Adipose tissue (tissue), 3 donors: ENCODE data around the gene PDCD6IP. TPM values are rescaled to one million over a fixed set of nuclear protein-coding genes. Genes with fewer than 3 reads are reported as not detected.

Experiments
- H3K27ac ChIP-seq: one replicate; pipeline ENCODE4 v1.5.1; 2013; ENCODE audit warnings: low read depth, low read length
- WGBS, 3 donors: extraction: QIAGEN DNeasy Blood & Tissue Kit; methylation state at CpG; one replicate each; pipeline ENCODE4 v1.1.7; 2013; 5-methylcytosine and 5-hydroxymethylcytosine counted together
- polyA plus RNA-seq, 3 donors: library from polyadenylated mRNA; stranded (reverse); fragments of 200-250 nt; gene quantifications; one replicate each; pipeline ENCODE4 v1.2.3, GENCODE V29; 2013
- donor health status: healthy with polysubstance abuse.
- donor health status: Bipolar disorder and iron deficiency.
- donor health status: healthy.

The PDCD6IP gene
- polyA plus RNA-seq, 3 donors: 31.1 to 70.2 (median 34.1) TPM

DNA sequence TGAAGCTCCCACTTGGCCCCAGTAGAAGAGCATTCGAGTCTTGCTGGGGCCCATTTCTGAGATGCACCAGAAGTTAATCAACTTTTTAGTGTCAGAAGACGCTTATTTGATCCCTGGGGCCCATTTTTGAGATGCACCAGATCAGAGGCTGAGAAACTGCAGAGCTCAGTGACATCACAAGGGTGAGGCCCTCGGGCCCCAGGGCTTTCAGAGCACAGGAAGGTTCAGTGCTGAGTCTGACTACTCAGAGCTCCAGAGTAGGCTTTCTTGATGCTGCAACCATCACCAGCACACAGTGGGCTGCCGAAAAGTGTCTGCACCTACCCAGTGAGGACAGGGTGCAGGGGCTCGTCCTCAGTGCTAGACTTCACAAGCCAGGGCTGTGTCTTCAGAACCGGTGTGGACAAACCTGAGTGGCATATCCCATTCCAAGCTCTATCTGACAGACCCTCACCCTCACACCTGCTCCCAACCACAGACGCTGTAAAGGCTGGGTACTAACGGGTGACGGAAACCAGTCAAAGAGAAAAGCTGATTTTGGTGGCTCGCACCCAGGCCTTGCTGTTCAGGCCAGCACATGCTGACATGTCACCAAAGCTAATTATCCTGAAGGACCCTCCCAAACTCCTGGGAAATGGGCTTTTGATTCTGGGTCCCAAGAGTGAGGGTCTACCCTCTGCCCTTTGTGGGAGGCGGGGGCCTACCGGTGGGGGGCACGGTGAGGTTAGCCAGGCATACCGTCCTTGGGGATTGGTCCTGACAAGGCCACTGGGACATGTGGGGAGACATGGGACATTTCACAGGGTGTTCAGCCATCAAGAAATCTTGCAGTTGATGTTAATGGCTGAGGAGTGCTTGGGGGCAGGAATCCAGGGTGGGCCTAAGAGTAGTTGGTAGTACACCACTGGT lies 83.0 kb downstream of the PDCD6IP start:
- no peak overlapping the region for H3K27ac ChIP-seq
- 76 to 87% (median 84%) methylated on average over 14 of the region's 14 CpGs for WGBS, 3 donors

DNA sequence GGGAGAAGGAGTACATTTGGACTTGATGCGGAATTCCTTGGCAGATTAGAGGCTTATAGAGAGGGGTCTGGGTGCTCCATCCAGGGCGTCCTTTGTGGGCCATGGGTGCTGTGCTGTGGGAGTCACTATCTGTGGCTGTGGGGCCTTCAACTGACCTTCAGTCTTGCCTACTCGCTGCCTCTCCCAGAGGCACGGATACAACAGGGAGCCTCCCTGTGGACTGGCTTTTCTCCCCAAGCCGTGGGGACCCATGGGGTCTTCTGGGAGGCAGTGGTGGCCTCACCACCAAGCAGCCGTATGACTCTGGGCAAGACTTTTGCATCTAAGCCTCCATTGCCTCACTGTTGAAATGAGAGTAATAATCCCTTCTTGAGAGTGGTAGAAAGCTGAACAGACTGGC lies 83.9 kb downstream of the PDCD6IP start:
- no peak overlapping the region for H3K27ac ChIP-seq
- 71 to 89% (median 85%) methylated on average over 6 of the region's 6 CpGs for WGBS, 3 donors

DNA sequence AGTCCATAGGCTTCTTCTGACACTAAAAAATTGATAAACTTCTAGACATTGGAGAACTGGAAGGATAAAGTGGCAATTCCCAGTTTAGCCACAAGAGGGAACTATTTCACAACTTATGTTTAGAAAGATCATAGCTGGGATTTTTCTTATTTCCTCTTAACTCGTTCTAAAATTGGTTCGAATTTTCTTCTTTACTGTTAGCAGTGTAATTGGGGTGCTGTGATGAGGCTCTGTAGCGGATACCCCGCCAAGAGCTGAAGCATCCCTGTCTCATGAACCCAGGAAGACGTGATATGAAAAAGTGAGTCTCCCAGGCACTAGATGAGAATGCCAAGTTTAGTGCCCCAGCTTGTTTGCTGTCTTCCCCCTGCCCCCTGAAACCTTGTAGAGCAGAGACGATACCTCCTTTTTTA lies 85.1 kb downstream of the PDCD6IP start:
- H3K27ac ChIP-seq: no peak overlapping the region
- 6 to 15% (median 9%) methylated on average over 6 of the region's 6 CpGs for WGBS, 3 donors

GRCh38 chr3:33883951-33884561 lies 85.6 kb downstream of the PDCD6IP start:
- no peak overlapping the region for H3K27ac ChIP-seq
- 40 to 50% (median 45%) methylated on average over 12 of the region's 12 CpGs for WGBS, 3 donors

DNA sequence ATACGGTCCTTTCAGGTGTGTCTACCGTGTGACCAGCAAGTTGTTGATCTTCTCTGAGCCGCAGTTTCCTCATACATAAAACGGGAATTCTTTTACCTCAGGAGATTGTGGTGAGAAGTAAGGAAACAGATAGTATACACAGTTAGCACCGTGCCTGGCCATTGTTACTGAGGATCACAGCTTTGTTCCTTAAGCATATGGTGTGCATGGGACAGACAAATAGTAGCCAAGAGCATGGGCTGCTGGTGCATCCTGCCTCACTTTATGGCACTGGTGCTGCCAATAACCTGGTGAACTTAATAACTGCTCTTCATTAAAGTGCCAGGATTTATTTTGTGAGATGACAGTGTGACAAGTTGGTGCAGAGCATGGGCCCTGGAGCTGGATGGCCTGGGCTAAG lies 86.3 kb downstream of the PDCD6IP start:
- WGBS, 3 donors: 41 to 59% (median 58%) methylated on average over 5 of the region's 5 CpGs
- no peak overlapping the region for H3K27ac ChIP-seq

- 80 to 89% (median 83%) methylated on average over 6 of the region's 6 CpGs for WGBS, 3 donors
- H3K27ac ChIP-seq: no peak overlapping the region
Measured at GRCh38 chr3:33885496-33885895, 87.1 kb downstream of the PDCD6IP start.

GRCh38 chr3:33886015-33886414 lies 87.6 kb downstream of the PDCD6IP start:
- 82 to 97% (median 96%) methylated on average over 2 of the region's 2 CpGs for WGBS, 3 donors
- no peak overlapping the region for H3K27ac ChIP-seq

DNA sequence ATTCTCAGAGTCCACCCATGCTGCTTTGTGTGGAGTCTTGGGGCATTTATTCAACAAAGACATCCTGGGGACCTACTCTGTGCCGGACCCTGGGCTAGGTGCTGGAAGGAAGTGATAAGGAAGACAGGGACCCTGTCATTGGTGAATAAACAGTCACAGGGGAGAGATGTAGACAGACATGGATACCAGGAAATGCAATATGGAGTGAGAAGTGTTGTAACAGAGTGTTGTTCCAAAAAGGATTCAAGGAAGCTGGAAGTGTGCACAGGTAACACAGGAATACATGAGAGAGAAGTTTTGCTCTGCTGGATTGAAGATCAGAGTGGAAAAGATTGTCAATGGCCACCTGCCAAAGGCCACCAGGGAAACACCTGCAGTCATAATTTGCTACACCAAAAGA lies 89.0 kb downstream of the PDCD6IP start:
- WGBS, 3 donors: 76 to 87% (median 78%) methylated on average over 1 of the region's 1 CpG

GRCh38 chr3:33889394-33890039 lies 91.1 kb downstream of the PDCD6IP start:
- no peak overlapping the region for H3K27ac ChIP-seq
- WGBS, 3 donors: 69 to 84% (median 69%) methylated on average over 3 of the region's 3 CpGs

More for the DNA sequence above, 89.0 kb downstream of the PDCD6IP start:
- H3K27ac ChIP-seq: no peak overlapping the region

DNA sequence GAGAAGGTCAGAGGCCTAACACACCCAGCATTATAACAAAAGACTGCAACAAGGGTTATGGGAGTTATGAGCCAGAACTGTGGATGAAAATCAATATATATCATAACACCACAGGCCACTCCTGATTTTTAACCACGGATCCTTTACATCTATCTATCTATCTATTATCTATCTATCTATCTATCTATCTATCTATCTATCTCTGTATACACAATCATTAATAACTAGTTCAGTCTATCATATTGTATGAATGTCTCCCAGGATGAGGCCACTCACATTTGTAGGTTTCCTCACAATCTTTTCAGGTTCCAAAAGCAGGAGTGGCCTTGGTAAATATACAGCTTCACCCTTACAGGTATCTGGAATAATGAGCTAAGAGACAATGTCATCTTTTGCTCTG lies 94.2 kb downstream of the PDCD6IP start:
- H3K27ac ChIP-seq: no peak overlapping the region
- 55 to 95% (median 81%) methylated on average over 1 of the region's 1 CpG for WGBS, 3 donors

DNA sequence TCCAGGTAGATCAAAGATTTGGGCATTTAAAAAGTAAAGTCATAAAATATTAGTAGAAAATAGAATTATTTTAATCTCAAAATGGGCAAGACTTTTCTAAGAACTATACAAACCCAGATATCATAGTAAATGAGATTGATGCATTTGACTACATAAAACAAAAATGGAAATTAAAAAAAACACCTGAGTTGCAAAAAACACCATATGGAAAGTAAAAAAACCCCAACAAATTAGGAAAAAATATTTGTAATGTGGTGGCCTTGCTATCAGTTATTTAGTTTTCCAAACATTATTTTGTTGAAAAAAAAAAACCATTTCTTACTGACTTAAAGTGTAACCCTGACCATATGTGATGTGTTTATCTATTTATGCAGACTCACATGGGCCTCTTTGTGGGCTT lies 97.2 kb downstream of the PDCD6IP start:
- H3K27ac ChIP-seq: no peak overlapping the region

- no peak overlapping the region for H3K27ac ChIP-seq
- 55 to 59% (median 56%) methylated on average over 1 of the region's 1 CpG for WGBS, 3 donors
Measured at GRCh38 chr3:33897306-33897705, 98.9 kb downstream of the PDCD6IP start.

- WGBS, 3 donors: 44 to 78% (median 75%) methylated on average over 2 of the region's 2 CpGs
Measured at GRCh38 chr3:33898901-33899300, 100.5 kb downstream of the PDCD6IP start.

DNA sequence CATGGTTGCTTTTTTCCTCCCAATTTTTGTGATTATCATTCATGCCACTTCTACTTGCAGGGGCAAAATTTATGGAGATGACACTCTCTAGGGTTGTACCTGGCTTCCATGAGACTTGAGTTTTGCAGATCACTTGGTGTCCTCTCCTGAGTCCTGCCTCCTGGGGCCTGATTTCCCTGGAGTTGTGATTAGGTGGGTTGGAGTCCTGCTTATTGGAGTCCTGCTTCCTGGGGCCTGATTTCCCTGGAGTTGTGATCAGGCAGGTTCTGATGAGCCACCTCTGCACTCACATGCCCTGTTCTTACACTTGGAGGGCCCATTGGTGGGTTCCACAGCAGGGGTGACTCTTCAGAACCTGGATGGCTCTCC lies 102.0 kb downstream of the PDCD6IP start:
- H3K27ac ChIP-seq: no peak overlapping the region

More at GRCh38 chr3:33898901-33899300, 100.5 kb downstream of the PDCD6IP start:
- no peak overlapping the region for H3K27ac ChIP-seq

DNA sequence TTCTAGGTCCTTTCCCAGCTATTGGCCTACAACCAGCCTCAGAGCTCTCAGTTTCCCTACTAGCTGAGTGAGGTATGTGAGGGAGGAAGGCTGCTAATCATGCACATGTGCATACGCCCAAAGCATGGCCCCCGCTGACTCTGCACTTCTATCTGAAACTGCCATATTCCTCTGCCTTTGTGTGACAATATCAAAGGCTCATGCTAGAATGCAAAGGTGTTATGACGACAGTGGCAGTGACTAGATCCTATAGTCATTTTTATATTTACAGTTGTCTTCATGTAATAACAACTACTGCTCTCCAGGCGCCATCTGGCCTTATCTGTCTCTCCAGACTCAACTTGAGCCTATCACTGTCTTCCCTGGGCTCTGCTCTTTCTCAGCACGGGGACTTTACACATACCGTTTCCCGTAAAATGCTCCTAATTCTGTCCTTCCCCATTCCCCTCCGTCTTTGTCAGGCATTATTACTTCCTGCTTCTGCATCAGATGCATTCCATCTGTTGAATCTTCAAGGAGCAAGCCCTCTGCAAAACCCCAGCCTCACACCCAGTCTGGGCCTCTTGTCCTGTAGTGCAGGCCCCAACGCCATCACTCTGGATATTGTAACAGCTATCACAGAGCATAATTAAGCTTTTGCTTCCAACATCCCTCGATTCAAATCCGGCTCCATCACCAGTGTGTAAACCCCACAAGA lies 102.5 kb downstream of the PDCD6IP start:
- 66 to 76% (median 74%) methylated on average over 11 of the region's 11 CpGs for WGBS, 3 donors
- no peak overlapping the region for H3K27ac ChIP-seq

DNA sequence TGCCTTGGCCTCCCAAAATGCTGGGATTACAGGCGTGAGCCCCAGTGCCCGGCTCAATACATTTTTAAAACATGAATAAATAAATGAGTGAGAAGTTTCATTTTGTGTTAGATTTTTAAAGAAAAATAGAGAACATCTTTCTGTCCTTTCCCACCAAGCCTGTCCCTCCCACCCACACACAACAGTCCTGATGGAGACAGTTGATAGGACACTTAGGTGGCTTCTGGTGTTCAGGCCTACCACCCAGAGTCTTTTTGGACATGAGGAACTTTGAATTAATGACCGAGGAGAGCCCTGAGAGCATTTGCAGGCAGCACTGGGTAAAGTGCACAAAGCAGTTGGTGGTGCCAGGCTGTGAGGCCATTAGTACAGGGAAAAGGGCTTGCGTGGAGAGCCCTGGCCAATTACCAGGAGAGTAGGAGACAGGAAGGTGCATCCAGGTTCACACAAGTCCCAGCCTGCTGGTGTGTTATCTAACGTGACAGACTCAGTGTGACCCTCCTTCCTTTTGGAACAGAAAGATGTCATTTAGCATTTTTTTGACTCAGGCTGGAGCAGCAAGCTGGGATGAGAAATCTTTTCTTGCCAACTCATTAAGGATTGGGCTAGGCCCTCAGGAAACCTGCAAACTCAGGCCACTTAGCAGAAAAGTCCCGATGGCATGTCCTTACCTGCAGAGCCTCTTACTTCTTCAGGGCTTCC lies 103.6 kb downstream of the PDCD6IP start:
- 75 to 84% (median 84%) methylated on average over 6 of the region's 6 CpGs for WGBS, 3 donors

GRCh38 chr3:33904730-33905129 lies 106.3 kb downstream of the PDCD6IP start:
- H3K27ac ChIP-seq: no peak overlapping the region
- WGBS, 3 donors: 94 to 97% (median 96%) methylated on average over 3 of the region's 3 CpGs

More for the DNA sequence above, 103.6 kb downstream of the PDCD6IP start:
- no peak overlapping the region for H3K27ac ChIP-seq

DNA sequence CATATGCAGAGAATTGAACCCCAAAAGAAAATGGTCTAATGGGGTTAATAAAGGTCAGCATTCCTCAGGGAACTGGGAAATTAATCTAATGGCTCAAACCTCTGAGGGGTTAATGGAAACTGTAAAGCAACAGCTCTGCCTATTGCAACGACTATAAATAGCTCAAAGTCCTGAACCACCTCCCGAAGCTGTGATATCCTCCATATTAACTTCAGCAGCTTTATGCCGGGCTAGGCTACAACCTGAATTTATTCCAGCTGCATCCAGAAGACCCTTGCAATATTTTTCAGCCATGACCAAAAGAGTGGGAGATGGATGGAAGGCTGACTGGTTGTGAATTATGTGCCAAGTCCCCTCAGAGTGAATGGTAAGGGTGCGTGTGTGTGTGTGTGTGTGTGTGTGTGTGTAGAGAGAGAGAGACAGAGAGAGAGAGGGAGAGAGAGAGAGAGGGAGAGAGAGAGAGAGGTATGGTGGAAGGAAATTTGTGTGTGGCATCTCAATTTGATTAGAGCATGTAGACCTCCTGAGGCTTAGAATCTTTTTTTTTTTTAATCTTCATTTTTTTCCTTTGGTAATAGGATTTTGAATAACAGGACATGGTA lies 109.9 kb downstream of the PDCD6IP start:
- no peak overlapping the region for H3K27ac ChIP-seq
- 55 to 62% (median 59%) methylated on average over 4 of the region's 4 CpGs for WGBS, 3 donors
